ENCODE data around the gene CNDP1. TPM values are rescaled to one million over a fixed set of nuclear protein-coding genes. Genes with fewer than 3 reads are reported as not detected.
"Not testable (repeated sequence)": the region's sequence is repeated elsewhere in the genome, so short reads cannot be mapped to it uniquely, and the experiment has no call there.

The CNDP1 gene
- total RNA-seq, 1 donor from 2014 or later: 0.25 TPM

DNA sequence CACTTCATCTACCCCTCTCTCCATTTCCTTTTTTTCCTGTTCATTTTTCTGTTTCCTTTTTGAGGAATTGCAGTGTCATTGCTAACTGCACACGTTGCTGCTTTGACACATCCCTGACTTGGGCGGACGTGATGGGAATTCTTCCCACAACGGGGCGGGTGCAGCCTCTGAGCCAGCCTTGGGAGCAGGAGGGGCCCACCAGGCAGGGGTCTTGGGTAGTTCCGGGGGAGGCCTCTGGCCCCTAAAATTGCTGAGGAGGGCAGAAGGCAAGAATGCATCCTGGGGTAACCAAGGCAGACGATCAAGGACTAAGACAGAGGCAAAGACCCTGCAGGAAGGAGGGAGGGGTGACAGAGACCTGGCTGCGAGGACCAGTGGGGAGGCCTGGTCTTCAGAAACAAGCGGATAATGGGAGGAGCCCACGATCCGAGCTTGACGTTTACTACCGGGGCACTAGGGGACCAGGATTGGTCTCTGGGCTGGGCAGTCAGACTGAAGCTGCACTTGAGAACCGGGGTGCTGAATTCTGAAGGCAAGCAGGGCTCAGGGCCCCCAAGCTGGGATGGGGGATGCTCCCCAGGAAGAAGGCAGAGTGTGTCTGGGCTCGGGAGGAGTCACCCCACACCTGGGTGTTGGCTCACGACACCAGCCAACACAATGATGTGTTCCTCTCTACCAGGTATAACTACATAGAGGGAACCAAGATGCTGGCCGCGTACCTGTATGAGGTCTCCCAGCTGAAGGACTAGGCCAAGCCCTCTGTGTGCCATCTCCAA, 14.8 kb upstream of the CNDP1 start:
- intact Hi-C loops (cut with micrococcal nuclease): no loop called here

DNA sequence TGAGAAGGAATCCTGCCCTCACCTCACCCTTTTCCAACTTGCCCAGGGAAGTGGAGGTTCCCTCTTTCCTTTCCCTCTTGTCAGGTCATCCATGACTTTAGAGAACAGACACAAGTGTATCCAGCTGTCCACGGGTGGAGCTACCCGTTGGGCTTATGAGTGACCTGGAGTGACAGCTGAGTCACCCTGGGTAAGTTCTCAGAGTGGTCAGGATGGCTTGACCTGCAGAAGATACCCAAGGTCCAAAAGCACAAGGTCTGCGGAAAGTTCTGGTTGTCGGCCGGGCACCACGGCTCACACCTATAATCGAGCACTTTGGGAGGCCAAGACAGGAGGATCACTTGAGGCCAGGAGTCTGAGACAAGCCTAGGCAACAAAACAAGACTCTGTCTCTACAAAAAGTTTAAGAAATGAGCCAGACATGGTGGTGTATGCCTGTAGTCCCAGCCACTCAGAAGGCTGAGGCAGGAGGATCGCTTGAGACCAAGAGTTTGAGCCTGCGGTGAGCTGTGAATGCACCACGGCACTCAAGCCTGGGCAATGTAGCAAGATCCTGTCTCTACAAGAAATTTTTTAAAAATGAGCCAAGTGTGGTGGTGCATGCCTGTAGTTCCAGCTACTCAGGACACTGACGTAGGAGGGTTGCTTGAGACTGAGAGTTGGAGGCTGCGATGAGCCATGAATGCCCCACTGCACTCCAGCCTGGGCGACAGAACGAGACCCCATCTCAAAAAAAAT, 14.0 kb upstream of the CNDP1 start:
- intact Hi-C loops (cut with micrococcal nuclease): no loop called here

DNA sequence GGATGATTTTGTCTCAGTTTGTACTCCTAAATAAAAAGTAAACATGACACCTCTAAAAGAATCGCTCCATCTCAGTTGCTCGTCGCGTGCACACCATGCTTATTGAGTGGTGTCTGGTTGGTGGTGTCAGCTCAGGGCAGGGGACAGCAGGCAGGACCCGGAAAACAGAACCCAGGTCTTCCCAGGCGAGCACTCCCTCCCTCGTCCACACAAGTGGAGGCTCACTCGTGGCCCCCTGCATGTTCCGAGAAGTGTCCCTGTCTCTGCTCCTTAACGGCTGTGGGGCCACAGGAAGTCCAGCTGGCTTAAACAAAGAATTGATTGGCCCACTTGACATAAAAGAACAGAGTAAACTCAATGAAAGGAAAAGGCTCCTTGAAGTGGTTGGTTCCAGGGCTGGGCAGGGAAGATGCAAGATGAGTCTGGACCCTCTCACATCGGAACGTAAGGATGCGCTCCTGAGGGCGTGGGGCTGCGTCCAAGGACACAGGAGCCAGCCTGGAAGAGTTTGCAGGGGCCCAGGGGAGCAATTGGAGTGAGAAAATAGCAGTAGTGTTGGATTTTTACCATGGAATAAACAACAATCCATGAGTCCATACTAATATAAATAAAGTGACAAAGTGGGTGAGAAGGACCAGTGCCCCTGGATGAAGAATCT, 13.1 kb upstream of the CNDP1 start:
- intact Hi-C loops (cut with micrococcal nuclease): no loop called here

DNA sequence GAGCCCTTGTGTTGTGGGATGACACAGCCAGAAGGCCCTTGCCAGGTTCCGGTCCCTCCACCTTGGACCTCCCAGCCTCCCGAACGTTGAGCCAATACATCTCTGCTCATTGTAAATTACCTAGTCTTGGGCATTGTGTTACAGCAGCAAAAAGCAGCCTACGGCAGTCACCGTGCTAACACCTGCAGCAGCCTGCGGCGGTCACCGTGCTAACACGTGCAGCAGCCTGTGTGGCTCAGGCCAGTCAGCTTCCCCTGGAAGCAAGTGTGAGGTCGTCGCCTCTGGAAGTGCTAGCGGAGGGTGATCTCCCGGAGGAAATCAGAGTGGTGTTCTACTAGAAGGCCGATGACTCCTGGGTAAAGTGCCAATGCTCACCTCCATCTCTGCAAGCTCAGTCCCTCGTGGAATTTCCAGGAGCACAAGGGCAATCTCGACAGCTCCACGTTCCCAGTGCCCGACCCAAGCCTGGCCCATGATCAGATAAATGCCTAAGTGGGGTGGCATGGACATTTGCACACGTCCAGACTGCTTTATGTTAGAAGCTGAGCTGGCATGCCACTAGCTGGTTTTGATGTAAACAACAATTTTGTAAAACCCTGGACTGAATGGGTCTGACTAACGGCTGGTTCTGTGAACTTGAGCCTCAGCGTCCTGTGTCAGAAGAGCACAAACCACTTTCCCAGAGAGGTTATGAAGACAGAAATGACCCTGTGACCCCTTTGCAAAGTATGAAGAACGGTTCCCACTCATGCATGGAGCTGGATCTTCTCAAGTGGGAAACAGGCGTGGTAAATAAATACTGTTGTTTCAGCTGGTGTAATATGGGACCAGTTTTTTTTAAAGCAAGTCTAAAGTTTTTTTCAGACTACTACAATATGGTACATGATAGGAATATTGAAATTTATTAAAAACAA, 11.4 kb upstream of the CNDP1 start:
- intact Hi-C loops (cut with micrococcal nuclease): no loop called here

DNA sequence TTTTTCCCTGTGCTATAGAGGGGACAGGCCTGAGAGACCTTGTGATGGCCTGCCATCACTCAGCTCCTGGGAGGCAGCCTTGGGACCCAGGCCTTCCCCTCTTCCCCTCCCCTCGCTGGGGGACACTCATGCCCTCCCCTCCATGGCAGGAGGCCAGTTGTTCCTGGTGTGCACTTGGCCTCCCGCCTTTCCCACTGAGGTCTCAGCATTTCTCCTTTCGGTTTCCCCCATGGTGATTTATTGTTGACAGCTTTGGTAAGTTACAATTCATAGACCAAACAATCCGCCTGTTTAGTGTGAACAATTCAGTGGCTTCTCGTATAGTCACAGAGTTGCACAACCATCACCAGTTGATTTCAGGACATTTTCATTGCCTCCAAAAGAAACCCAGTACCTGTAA, 10.2 kb upstream of the CNDP1 start:
- intact Hi-C loops (cut with micrococcal nuclease): no loop called here

DNA sequence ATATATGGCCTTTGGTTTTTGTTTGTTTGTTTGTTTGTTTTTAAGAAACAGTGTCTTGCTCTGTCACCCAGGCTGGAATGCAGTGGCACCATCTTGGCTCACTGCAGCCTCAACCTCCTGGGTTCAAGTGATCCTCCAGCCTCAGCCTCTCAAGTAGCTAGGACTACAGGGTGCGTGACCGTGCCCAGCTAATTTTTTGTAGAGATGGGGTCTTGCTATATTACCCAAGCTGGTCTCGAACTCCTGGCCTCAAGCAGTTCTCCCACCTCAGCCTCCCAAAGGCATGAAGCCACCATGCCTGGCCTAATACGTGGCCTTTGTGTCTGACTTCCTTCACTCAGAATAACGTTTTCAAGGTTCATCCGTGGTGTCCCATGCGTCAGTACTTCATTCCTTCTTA, 9.4 kb upstream of the CNDP1 start:
- intact Hi-C loops (cut with micrococcal nuclease): not testable (repeated sequence)

DNA sequence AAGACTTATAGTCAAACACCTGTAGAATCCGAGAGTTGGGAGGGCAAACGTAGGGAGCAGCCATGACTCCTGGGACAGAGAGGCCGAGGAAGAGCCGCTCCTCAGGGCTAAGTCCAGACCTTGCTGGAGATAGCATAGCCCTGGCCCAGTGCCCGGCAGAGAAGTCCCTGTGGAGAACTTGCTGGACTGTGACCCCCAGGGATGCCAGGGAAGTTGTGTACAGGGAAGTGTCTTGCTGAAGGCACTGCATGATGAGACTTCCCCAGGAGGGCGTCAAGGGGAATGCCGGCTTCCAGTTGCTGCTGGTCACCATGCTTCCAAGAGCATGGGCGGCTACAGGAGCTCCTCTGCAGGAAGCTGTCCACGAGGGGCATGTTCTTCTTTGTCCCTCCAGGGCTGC, 8.6 kb upstream of the CNDP1 start:
- intact Hi-C loops (cut with micrococcal nuclease): no loop called here

DNA sequence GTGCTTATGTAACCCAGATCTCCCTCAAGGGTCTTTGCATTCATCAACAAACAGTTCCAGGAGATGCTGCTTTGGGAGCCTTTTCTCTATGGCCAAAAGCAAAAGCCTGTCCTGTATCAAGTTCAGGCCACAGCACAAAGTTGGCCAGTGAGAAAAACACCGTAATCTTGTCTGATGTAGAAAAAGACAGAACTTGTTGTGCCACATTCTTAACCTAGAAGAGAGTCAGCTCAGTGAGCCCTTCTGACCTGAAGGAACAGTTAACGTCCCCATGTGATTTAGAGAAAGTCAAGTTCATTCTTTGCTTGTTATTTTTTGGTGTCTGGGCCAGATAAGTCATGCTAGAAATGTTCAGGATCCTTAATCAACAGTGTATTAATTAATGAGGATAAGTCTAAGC, 7.8 kb upstream of the CNDP1 start:
- intact Hi-C loops (cut with micrococcal nuclease): no loop called here

DNA sequence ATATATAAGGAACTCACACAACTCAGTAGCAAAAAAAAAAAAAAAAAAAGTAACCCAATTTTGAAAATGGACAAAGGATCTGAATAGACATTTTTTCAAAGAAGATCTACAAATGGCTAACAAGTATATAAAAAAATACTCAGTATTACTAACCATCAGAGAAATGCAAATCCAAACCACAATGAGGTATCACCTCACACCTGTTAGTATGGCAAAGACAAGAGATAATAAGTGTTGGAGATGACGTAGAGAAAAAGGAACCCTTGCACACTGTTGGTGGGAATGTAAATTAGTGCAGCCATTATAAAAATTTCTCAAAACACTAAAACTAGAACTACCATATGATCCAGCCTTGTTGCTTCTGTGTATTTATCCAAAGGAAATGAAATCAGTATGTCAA, 5.8 kb upstream of the CNDP1 start:
- intact Hi-C loops (cut with micrococcal nuclease): no loop called here

DNA sequence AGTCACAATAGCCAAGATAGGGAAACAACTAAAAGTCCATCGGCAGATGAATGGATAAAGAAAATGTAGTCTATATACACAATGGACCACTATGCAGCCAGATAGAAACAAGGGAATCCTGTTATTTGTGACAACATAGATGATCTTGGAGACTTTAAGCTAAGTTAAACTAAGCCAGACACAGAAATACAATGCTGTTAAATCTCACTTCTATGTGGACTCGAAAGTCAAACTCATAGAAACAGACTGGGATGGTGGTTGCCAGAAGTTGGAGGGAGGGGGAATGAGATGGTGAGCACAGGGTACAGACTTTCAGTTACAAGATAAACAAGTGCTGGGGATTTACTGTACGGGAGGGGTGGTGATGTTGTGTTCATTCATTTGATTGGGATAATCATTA, 5.4 kb upstream of the CNDP1 start:
- intact Hi-C loops (cut with micrococcal nuclease): no loop called here

DNA sequence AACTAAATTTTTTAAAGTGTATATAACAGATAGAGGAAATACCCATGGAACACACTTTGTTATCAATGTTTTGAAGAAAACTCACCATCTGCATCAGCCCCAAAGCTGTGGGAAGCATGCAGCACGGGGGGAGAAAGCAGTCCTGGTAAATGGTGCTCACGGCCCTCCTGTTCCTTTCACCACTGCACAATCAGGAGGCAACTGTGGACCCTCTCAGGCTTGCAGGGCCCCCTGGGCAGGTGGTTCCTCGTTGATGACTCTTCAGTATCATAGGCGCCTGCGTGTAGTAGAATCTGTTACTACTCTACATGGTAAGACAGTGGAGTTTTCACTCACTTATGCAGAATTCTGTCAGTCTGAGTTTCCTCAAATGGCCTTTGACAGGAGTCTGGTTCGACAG, 4.9 kb upstream of the CNDP1 start:
- intact Hi-C loops (cut with micrococcal nuclease): no loop called here

DNA sequence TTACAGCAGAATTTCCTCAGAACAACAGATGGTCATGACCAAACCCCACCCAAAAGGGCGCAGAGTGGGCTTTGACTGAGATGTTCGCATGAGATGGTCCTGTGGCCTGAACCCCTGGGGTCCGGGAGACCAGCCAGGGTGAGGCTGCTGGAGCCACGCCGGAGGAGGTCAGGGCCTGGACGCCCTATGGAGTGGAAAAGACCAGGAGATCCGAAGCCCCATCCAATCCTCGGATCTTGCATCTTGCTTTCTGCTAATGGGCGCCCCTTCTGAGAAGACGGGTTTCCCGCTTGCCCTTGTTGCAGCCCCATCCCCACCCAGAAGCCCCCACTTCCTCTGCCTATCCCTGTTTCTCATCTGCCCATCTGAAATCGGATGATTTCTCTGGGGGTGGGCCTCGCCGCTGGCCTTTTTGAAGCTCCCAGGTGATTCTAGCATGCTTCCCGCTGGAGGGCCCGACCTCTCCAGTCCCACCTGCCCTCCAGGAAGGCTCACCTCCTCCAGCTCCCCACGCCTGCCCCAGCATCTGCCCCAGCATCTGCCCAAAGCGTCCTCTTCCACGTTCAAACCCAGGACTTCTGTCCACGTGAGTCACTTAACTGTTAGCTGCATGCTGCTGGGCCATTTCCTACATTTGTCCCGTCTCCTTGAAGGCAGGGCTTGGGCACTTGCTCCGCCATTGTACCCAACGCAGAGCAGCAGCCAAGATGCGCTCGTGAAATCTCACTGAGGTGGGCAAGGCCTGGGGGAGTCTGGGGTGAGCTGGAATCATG, 4.3 kb upstream of the CNDP1 start:
- intact Hi-C loops (cut with micrococcal nuclease): no loop called here

DNA sequence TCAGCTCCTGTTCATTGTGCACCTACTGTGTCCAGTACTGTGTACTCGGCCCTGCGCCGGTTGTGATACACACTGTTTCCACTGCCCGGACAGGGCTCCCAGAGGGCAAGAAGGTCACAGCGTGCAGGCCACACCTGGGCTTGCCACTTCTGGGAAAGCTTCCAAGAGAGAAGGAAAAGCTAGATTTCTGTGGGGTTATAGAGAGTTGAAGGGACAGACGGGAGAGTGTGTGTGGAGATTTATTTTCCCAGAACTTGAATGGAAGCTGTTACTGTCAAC, 3.8 kb upstream of the CNDP1 start:
- intact Hi-C loops (cut with micrococcal nuclease): no loop called here

DNA sequence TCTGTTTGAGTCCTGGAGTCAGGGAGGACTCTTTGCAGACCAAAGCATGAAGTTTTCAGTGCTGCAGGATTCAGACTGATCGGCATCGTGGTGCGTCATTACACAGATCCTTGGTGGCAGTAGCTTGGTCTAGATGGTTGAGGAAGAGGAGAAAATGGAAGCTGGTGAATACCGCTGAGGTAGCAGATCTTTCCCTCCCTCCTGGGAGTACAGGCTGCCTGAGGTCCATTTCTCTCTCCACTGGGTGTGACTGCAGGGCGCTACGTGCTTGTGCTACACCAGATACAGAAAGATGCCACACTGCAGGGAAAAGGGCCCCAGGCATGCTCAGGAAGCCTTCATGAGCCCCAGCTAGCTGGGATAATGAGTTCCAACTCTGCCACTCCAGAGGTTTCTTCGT, 3.3 kb upstream of the CNDP1 start:
- intact Hi-C loops (cut with micrococcal nuclease): no loop called here

DNA sequence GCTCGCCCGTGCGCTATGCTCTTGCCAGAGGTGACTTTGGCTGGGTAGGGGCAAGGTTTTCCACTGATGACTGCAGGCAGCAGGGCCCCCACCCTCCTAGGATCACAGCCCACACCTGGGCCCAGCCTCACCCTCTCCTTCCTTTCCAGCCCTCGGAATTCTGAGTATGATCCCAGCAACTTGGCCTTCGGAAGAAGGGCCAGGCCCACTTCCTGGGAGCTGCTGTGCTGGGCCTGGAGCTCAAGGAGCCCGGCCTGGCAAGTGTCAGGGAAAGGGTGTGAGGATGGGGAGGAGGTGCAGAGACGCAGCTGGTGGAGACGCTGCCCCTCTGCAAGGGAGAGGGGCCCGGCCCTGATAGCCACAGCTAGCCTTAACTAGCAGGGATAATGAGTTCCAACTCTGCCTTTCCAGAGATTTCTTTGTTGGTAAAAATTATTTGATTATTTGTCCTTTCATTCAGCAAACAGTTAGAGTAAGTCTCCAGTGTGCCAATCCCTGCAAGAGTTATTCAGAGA, 1.7 kb upstream of the CNDP1 start:
- intact Hi-C loops (cut with micrococcal nuclease): no loop called here

DNA sequence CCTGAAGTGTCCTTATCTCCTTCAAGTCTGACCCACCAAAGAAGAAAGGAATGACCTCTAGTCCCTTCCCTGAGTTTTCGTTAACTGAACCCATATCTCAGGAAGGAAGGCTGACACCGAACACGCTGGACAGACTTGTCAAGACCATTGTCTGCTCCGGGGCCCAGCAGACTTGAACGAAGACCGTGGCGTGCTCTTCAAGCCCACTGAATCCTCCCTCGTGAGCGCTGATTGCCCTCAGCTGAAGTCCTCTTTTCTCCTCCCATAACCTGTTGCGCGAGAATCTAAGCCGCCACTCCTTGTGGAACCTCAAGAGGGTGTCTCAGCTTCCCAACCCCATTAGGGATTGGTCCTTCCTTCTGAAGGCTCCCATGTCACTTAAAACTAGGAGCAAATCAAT, 634 bp upstream of the CNDP1 start:
- intact Hi-C loops (cut with micrococcal nuclease): no loop called here

DNA sequence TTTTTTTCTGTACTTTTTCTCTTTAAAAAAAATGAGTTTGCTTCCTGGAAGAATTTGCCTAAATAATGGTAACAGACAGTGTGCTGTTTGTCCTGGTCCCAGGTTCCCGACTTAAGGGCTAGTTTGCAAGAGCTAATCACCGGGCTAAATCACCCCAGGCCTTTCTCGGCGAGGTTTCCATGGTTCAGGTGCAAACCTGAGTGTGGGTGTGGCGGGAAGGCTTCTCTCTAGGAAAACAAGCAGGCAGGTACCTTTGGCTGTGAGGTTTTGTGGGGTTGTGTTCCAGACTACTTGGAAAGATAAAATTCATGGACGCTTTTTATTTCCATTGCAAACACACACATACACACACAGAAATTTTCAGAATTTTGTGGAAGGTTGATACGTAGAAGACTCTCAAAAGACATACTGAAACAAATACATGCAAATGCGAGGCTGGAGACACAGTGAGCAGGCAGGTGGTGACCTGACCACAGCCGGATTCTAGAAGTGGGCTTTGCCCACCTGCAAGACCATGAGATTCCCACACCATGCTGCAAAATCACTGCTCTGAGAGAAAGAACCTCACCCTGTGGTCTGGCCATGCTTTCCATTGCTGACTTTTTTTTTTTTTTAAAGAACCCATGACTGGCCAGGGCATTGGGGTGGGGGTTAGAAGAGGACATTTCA, 815 bp downstream of the CNDP1 start:
- intact Hi-C loops (cut with micrococcal nuclease): no loop called here

DNA sequence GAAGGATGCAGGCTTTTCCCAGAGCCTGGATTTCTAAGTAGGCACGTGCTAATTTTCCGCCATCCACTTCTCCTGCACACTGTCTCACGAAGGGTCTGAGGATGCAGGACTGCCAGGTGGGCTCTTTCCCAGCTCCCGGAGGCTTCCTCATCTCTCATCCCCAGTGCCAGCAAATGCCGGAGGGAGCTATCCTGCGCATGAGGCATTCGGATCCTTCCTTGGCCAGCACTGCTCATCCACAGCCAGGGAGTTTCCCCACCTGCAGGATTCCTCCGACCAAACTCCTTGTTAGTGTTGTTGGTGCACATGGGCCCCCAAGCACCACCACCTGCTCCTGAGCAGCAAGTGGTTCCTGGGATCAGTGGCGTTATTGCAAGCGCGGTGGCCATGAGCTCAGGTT, 5.0 kb downstream of the CNDP1 start:
- intact Hi-C loops (cut with micrococcal nuclease): no loop called here

DNA sequence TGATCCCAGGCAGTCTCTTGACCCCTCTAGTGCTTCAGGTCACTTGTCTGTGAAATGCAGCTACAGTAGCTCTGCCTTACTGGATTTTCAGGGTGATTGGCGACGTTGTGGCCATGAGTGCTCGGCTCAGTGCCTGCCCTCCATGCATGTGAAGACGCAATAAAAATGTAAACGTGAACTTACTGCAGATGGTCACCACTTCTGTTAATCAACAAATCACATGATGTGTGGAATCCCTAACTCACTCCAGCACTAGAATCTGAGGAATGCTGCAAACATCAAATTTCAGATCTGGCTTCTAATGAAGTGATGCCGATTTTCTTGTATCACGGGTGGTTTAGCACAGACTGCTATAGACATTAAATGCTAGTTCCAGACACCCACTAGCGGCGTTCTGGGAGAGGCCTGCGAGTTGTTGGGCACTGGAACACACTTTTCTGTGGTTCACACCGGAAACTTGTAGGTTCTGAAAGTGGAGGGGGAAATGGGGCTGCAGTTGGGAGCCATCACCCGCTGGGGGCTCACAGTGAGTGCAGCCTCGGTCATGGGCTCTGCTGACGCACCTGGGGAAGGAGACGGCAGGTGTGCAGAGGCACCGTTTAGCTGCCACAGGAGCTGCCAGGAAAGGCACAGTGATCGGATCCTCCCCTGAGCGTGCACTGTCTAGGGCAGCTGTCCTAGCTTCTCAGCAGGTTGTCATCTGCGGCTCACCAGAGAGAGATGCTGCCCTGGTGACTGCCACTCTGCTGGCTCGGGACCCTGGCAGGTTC, 6.5 kb downstream of the CNDP1 start:
- intact Hi-C loops (cut with micrococcal nuclease): no loop called here

Measured in T-helper 2 cell treated with Interferon-gamma antibody and Interleukin-4, amounts not matched to agents 100 ng/mL and 5 ng/mL, for 36 hours (primary cell).